HepG2 (cell line): ENCODE data around the gene COG1. TPM values are rescaled to one million over a fixed set of nuclear protein-coding genes. Genes with fewer than 3 reads are reported as not detected.
A peak's percentile ranks its signal among the peaks of the same experiment; 100 is the strongest.

Source experiments
- ISX ChIP-seq: sonication (generic); formaldehyde crosslinking; conservative IDR thresholded peaks from 2 replicates; pipeline ENCODE4 v1.5.0; 2020; ENCODE audit warnings: missing genetic modification reagents
- MXD4 ChIP-seq: IDR thresholded peaks from 2 replicates; pipeline ENCODE4 v1.6.1; 2016; ENCODE audit warnings: mild to moderate bottlenecking, missing biosample characterization, missing genetic modification reagents
- SALL1 ChIP-seq: sonication (generic); formaldehyde crosslinking; IDR thresholded peaks from 2 replicates; pipeline ENCODE4 v1.8.0; 2022; ENCODE audit warnings: mild to moderate bottlenecking, missing genetic modification reagents
- SATB2 ChIP-seq: sonication (generic); formaldehyde crosslinking; IDR thresholded peaks from 2 replicates; pipeline ENCODE4 v1.5.0; 2020; ENCODE audit warnings: missing genetic modification reagents
- XBP1 ChIP-seq: sonication (generic); formaldehyde crosslinking; IDR thresholded peaks from 2 replicates; pipeline ENCODE4 v1.5.0; 2020; ENCODE audit warnings: missing genetic modification reagents
- ZNF256 ChIP-seq: sonication (generic); formaldehyde crosslinking; conservative IDR thresholded peaks from 2 replicates; pipeline ENCODE4 v1.4.0; 2020; ENCODE audit warnings: missing genetic modification reagents
- ZNF260 ChIP-seq: sonication (generic); formaldehyde crosslinking; IDR thresholded peaks from 2 replicates; pipeline ENCODE4 v1.4.0; 2020; ENCODE audit warnings: missing genetic modification reagents, low read depth, mild to moderate bottlenecking, borderline replicate concordance
- ZNF326 ChIP-seq: sonication (generic); formaldehyde crosslinking; IDR thresholded peaks from 2 replicates; pipeline ENCODE4 v1.4.0; 2020; ENCODE audit warnings: missing genetic modification reagents, borderline replicate concordance
- ZNF33B ChIP-seq: sonication (generic); formaldehyde crosslinking; IDR thresholded peaks from 2 replicates; pipeline ENCODE4 v1.5.1; 2020; ENCODE audit warnings: mild to moderate bottlenecking, missing genetic modification reagents
- ZNF382 ChIP-seq: sonication (generic); formaldehyde crosslinking; IDR thresholded peaks from 2 replicates; pipeline ENCODE4 v1.5.0; 2020; ENCODE audit warnings: missing genetic modification reagents, mild to moderate bottlenecking, borderline replicate concordance
- ZNF660 ChIP-seq: sonication (generic); formaldehyde crosslinking; IDR thresholded peaks from 2 replicates; pipeline ENCODE4 v1.5.1; 2020; ENCODE audit warnings: mild to moderate bottlenecking, low read depth, missing genetic modification reagents, borderline replicate concordance
- ZNF83 ChIP-seq: sonication (generic); formaldehyde crosslinking; IDR thresholded peaks from 2 replicates; pipeline ENCODE4 v1.4.0; 2020; ENCODE audit warnings: missing genetic modification reagents, mild to moderate bottlenecking, borderline replicate concordance
- polyA plus RNA-seq, 8 experiments: library from polyadenylated mRNA; depleted of rRNA in 3 of 8; stranded (reverse) in 7 of 8; unstranded in 1 of 8; fragments of >200 nt; fragmentation: Illumina TruSeq in 4 of 8; extraction: Trizol in 4 of 8; gene quantifications; 2 replicates each; pipeline versions ENCODE4 v1.2.1 to v1.2.3, GENCODE V29; 2011 to 2016; ENCODE audit warnings: low read depth in 4 of 8, missing spikeins in 1 of 8, mixed read lengths in 1 of 8; ENCODE audit not compliant: insufficient read depth in 1 of 8
- total RNA-seq, 5 experiments: library from RNA; depleted of rRNA; stranded (reverse); fragments of >200 nt; fragmentation: Illumina TruSeq; extraction: Trizol; gene quantifications; 2 replicates each; pipeline ENCODE4 v1.2.3, GENCODE V29; 2016; ENCODE audit warnings: low read depth in 1 of 5
- TF ChIP-seq, protein P1 (sequence below): sonication (generic); formaldehyde crosslinking; IDR thresholded peaks from 2 replicates; pipeline ENCODE4 v1.4.0; 2020; ENCODE audit warnings: missing genetic modification reagents
- TF ChIP-seq, protein P2 (sequence below): sonication (generic); formaldehyde crosslinking; IDR thresholded peaks from 2 replicates; pipeline ENCODE4 v1.4.0; 2020; ENCODE audit warnings: missing genetic modification reagents
- TF ChIP-seq, protein P3 (sequence below): IDR thresholded peaks from 2 replicates; pipeline ENCODE4 v1.6.1; 2016
- TF ChIP-seq, protein P4 (sequence below): sonication (generic); formaldehyde crosslinking; IDR thresholded peaks from 2 replicates; pipeline ENCODE4 v1.5.0; 2020; ENCODE audit warnings: mild to moderate bottlenecking, missing genetic modification reagents
- TF ChIP-seq, protein P5 (sequence below): sonication (generic); formaldehyde crosslinking; IDR thresholded peaks from 2 replicates; pipeline ENCODE4 v1.5.1; 2020; ENCODE audit warnings: mild to moderate bottlenecking, missing genetic modification reagents, moderate library complexity

COG1 gene
- total and polyA plus RNA-seq, 2 of the 13 experiments (the other 11 are each of a cell fraction or from before 2014, with no cell fraction given), result 36.6 to 39.7 TPM

DNA sequence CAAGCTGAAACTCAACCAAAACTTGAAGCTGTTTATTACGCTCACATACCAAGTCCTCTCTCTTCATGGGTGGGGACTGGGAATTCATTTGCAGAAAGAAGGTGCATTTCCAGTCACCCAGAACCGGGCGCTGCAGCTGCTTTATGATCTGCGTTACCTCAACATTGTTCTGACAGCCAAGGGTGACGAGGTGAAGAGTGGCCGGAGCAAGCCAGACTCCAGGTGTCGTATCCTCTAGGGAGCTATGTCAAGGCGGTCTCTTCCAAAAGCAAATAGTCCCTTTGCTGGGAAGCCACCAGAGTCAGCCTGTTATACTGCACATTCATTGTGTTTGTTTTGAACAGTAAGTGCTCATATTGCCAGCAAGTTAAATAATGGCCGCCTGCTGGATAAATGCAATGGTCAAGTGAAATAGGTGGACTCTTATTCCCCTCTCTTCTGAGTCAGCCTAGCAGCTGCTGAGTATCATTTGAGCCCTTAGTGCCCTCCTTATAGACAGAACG lies 12.7 kb downstream of the COG1 start (continued):
- TF ChIP-seq, protein P1, sequence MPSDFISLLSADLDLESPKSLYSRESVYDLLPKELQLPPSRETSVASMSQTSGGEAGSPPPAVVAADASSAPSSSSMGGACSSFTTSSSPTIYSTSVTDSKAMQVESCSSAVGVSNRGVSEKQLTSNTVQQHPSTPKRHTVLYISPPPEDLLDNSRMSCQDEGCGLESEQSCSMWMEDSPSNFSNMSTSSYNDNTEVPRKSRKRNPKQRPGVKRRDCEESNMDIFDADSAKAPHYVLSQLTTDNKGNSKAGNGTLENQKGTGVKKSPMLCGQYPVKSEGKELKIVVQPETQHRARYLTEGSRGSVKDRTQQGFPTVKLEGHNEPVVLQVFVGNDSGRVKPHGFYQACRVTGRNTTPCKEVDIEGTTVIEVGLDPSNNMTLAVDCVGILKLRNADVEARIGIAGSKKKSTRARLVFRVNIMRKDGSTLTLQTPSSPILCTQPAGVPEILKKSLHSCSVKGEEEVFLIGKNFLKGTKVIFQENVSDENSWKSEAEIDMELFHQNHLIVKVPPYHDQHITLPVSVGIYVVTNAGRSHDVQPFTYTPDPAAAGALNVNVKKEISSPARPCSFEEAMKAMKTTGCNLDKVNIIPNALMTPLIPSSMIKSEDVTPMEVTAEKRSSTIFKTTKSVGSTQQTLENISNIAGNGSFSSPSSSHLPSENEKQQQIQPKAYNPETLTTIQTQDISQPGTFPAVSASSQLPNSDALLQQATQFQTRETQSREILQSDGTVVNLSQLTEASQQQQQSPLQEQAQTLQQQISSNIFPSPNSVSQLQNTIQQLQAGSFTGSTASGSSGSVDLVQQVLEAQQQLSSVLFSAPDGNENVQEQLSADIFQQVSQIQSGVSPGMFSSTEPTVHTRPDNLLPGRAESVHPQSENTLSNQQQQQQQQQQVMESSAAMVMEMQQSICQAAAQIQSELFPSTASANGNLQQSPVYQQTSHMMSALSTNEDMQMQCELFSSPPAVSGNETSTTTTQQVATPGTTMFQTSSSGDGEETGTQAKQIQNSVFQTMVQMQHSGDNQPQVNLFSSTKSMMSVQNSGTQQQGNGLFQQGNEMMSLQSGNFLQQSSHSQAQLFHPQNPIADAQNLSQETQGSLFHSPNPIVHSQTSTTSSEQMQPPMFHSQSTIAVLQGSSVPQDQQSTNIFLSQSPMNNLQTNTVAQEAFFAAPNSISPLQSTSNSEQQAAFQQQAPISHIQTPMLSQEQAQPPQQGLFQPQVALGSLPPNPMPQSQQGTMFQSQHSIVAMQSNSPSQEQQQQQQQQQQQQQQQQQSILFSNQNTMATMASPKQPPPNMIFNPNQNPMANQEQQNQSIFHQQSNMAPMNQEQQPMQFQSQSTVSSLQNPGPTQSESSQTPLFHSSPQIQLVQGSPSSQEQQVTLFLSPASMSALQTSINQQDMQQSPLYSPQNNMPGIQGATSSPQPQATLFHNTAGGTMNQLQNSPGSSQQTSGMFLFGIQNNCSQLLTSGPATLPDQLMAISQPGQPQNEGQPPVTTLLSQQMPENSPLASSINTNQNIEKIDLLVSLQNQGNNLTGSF (CRISPR knock-in tag), result no peak
- TF ChIP-seq ZNF660, result no peak
- no peak for TF ChIP-seq ZNF33B (CRISPR knock-in tag)
- no peak for TF ChIP-seq MXD4 (CRISPR knock-in tag)
- TF ChIP-seq SATB2, result no peak
- TF ChIP-seq, protein P2, sequence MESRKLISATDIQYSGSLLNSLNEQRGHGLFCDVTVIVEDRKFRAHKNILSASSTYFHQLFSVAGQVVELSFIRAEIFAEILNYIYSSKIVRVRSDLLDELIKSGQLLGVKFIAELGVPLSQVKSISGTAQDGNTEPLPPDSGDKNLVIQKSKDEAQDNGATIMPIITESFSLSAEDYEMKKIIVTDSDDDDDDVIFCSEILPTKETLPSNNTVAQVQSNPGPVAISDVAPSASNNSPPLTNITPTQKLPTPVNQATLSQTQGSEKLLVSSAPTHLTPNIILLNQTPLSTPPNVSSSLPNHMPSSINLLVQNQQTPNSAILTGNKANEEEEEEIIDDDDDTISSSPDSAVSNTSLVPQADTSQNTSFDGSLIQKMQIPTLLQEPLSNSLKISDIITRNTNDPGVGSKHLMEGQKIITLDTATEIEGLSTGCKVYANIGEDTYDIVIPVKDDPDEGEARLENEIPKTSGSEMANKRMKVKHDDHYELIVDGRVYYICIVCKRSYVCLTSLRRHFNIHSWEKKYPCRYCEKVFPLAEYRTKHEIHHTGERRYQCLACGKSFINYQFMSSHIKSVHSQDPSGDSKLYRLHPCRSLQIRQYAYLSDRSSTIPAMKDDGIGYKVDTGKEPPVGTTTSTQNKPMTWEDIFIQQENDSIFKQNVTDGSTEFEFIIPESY (CRISPR knock-in tag), result peak; percentile 92
- 0 out of 2 replicates have a peak, but pooled peaks have one; percentile 33 for TF ChIP-seq ZNF256
- TF ChIP-seq, protein P3, sequence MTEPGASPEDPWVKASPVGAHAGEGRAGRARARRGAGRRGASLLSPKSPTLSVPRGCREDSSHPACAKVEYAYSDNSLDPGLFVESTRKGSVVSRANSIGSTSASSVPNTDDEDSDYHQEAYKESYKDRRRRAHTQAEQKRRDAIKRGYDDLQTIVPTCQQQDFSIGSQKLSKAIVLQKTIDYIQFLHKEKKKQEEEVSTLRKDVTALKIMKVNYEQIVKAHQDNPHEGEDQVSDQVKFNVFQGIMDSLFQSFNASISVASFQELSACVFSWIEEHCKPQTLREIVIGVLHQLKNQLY (CRISPR knock-in tag), result no peak
- no peak for TF ChIP-seq ZNF326 (CRISPR knock-in tag)
- TF ChIP-seq, protein P4, sequence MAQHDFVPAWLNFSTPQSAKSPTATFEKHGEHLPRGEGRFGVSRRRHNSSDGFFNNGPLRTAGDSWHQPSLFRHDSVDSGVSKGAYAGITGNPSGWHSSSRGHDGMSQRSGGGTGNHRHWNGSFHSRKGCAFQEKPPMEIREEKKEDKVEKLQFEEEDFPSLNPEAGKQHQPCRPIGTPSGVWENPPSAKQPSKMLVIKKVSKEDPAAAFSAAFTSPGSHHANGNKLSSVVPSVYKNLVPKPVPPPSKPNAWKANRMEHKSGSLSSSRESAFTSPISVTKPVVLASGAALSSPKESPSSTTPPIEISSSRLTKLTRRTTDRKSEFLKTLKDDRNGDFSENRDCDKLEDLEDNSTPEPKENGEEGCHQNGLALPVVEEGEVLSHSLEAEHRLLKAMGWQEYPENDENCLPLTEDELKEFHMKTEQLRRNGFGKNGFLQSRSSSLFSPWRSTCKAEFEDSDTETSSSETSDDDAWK, result no peak
- TF ChIP-seq XBP1 (CRISPR knock-in tag), result no peak
- no peak for TF ChIP-seq ZNF382 (CRISPR knock-in tag)
- TF ChIP-seq, protein P5, sequence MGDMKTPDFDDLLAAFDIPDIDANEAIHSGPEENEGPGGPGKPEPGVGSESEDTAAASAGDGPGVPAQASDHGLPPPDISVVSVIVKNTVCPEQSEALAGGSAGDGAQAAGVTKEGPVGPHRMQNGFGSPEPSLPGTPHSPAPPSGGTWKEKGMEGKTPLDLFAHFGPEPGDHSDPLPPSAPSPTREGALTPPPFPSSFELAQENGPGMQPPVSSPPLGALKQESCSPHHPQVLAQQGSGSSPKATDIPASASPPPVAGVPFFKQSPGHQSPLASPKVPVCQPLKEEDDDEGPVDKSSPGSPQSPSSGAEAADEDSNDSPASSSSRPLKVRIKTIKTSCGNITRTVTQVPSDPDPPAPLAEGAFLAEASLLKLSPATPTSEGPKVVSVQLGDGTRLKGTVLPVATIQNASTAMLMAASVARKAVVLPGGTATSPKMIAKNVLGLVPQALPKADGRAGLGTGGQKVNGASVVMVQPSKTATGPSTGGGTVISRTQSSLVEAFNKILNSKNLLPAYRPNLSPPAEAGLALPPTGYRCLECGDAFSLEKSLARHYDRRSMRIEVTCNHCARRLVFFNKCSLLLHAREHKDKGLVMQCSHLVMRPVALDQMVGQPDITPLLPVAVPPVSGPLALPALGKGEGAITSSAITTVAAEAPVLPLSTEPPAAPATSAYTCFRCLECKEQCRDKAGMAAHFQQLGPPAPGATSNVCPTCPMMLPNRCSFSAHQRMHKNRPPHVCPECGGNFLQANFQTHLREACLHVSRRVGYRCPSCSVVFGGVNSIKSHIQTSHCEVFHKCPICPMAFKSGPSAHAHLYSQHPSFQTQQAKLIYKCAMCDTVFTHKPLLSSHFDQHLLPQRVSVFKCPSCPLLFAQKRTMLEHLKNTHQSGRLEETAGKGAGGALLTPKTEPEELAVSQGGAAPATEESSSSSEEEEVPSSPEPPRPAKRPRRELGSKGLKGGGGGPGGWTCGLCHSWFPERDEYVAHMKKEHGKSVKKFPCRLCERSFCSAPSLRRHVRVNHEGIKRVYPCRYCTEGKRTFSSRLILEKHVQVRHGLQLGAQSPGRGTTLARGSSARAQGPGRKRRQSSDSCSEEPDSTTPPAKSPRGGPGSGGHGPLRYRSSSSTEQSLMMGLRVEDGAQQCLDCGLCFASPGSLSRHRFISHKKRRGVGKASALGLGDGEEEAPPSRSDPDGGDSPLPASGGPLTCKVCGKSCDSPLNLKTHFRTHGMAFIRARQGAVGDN (CRISPR knock-in tag), result no peak
- no peak for TF ChIP-seq ZNF260 (CRISPR knock-in tag)
- no peak for TF ChIP-seq ISX
- peak; percentile 41 for TF ChIP-seq SALL1
- no peak for TF ChIP-seq ZNF83 (CRISPR knock-in tag)
